PC-9 (cell line): ENCODE measurements around the gene BPIFA2.

Source experiments
- CTCF ChIP-seq: fragments of 200-600 bp; sonication (generic); conservative IDR thresholded peaks from 2 replicates; pipeline ENCODE4 v1.6.1; 2017; ENCODE audit warnings: mixed run types, antibody characterized with exemption, mild to moderate bottlenecking, moderate library complexity
- EZH2 ChIP-seq: fragments of 200-600 bp; sonication (generic); IDR thresholded peaks from 2 replicates; pipeline ENCODE4 v1.8.0; 2017; ENCODE audit warnings: antibody characterized with exemption, low read depth

DNA sequence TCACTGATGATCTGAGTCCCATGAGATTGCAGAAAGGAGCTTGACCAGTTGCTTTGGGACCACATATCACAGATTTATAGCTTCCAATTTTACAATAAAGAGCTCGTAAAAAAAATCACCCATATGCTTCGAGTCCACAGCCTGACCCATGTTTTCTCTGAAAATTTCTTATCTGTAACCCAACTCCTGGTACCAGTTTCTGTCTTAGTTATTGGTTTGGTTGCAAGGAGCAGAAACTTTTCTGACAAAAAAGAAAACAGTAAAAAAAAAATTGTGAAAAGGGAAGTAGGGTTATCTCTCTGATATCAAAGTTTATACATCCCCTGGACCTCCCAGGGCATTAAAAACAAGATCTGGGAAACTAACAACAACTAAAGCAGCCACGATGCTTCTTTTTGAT is 30.8 kb upstream of the BPIFA2 start:
- TF ChIP-seq CTCF, result no peak
- no peak for TF ChIP-seq EZH2
